Stimulated activated naive CD4-positive, alpha-beta T cell (primary cell): ENCODE measurements around the gene RAB3C.

Source experiments
- DNase-seq, 6 experiments: peaks; one replicate each; lab custom pipeline; 2025; lab: John Stamatoyannopoulos, UW

Gene RAB3C

GRCh38 chr5:58774937-58775336 is 192.1 kb downstream of the RAB3C start:
- DNase-seq, result no peak

GRCh38 chr5:58775701-58776262 is 192.9 kb downstream of the RAB3C start:
- no peak for DNase-seq

DNA sequence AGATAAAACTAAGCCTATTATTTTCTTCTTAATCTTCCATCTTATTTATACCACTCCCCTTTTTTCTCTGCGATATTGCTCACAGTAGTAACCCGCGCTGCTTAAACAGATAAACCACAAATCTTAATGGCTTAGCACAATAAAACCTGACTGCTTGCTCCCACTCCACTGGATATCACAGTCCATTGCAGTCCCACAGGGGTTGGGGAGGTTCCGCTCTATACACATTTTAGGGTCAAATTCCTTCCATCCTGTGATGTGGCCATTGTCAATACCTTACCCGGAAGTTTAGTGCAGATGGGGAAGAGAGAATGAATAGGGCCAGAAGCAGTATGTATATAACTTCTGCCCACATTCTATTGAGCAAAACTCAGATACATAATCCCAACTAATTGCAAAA is 193.7 kb downstream of the RAB3C start:
- no peak for DNase-seq

- DNase-seq, result no peak
These were observed 196.0 kb downstream of the RAB3C start for GRCh38 chr5:58778888-58779287.

GRCh38 chr5:58786035-58786434 is 203.2 kb downstream of the RAB3C start:
- no peak for DNase-seq

DNA sequence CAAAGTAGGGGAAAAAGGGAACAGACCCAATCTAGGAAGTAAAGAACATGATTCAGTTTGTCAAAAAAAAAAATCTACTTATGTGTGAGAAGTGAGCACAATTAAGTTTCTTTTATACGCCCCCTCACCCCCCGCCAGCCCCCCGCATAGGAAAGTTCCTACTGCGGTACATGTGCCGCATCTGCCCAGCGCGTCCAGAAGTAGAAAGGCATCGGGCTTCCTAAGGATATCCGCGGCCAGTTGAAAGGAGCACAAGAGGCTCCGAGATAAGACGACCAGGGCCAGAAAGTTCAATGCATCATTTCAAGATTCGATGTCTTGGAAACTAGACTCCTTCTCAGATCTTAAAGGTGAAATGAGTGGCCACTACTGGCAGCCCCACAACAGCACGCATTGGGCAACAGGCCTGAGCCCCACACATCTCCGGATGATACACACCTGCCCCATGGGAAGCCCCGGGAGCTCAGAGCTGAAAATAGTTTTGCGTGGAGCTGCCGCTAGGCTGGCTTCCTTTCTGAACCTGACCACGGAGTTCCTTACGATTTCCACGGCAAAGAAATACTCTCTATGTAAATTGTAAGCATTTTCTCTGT is 203.9 kb downstream of the RAB3C start:
- no peak for DNase-seq

- DNase-seq, result no peak
These were observed 205.1 kb downstream of the RAB3C start for GRCh38 chr5:58787987-58788386.

DNA sequence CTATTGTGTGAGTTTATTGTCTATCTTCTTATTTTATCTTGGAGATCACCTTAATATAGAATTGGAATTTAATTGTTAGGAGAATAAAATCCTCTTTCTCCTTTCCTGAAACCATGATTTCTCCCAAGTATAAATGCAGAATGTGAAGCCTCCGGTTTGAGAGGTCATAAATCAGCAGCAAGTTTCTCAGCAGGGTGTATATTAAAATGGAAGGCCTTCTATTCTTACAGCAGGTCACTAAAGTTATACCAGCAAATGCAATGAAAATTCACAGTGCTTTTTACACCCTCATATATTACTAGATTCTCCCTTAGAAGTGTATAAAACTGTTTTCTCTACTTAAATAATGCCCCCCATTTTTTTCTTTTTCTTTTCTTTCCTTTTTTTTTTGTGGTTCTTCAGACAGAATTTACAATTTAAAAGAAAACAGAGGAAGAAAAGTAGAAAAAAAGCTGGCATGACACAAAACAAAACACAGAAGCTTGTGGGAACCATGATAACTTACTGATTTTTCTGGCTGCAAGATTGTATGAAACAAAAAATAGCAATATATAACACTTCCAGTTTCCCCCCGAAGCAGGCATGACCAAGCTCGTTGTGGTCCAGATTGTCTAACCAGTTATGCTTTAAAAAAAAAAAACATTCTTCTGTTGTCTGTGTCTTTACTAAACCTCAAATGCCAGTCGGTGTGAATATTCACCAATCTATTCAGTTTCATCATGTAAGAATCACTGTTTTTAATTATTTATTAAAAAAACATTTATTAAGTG is 211.2 kb downstream of the RAB3C start:
- DNase-seq, result no peak

DNA sequence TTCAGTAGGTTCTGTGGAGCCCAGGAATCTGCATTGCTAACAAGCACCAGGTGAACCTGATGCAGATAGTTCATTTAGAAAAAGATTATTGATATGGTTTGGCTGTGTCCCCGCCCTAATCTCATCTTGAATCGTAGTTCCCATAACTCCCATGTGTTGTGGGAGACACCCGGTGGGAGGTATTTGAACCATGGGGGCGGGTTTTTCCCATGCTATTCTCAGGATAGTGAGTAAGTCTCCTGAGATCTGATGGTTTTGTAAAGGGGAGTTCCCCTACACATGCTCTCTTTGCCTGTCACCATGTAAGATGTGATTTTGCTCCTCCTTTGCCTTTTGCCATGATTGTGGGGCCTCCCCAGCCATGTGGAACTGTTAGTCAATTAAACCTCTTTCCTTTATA is 212.0 kb downstream of the RAB3C start:
- DNase-seq, result no peak

DNA sequence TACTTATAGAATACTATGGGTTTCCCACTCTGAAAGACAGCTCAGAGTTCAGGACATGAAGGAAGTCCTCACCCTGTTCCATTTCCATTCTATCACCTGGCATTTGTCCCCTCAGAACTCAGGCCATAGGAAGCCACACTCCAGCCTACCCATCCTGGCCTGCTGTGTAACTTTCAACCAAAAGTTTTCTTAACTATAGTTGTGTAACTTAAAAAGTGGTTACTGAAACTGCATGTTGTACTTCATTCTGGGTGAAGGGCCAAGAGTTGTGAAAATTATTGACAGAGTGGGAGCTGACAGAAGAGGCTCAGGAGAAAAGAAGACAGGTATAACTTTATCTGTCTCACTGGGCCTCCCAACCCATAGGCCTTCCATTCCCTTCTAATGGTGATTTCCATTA is 212.5 kb downstream of the RAB3C start:
- DNase-seq, result no peak

- no peak for DNase-seq
These were observed 214.1 kb downstream of the RAB3C start for GRCh38 chr5:58797021-58797420.

DNA sequence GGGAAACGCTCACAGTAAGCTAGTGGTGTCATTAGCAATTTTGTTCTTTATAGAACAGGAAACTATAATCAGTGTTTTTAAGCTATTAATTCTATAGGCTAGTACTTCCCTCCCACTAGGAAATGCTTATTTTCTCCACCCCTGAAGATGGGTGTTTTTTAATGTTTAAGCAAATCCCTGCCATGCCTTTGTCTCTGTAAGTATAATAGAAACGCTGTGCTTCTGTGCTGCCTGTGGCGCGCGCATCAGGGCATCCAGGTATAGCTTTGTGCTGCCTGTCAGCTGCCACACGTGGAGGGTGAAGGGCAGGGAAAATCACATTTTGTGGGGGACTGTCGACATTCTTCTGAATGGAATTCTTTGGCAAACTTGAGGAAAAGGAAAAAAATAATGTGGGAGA is 217.5 kb downstream of the RAB3C start:
- DNase-seq, result no peak

GRCh38 chr5:58800861-58801540 is 218.1 kb downstream of the RAB3C start:
- DNase-seq, result no peak

DNA sequence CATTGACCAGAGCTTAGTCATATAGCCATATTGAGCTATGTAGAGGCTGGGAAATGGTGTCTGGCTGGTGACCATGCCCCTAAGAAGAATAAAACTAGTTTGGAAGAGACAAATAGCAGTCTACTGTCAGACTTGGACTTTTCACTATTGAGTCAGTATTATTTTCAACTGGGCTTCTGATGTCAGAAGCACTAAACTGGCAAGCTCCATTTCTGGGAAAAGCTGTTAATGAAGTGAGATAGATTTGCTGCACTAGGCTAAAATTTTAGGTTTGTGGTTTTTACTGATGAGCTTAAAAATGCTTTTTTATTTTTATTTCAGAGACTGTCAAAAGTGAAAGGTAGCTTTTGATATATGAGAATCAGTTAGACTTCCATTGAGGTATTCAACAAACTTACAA is 220.2 kb downstream of the RAB3C start:
- DNase-seq, result no peak

GRCh38 chr5:58804291-58804690 is 221.4 kb downstream of the RAB3C start:
- DNase-seq, result no peak

GRCh38 chr5:58810086-58810485 is 227.2 kb downstream of the RAB3C start:
- no peak for DNase-seq

- DNase-seq, result no peak
These were observed 231.0 kb downstream of the RAB3C start for GRCh38 chr5:58813855-58814254.

GRCh38 chr5:58816181-58816731 is 233.4 kb downstream of the RAB3C start:
- no peak for DNase-seq

DNA sequence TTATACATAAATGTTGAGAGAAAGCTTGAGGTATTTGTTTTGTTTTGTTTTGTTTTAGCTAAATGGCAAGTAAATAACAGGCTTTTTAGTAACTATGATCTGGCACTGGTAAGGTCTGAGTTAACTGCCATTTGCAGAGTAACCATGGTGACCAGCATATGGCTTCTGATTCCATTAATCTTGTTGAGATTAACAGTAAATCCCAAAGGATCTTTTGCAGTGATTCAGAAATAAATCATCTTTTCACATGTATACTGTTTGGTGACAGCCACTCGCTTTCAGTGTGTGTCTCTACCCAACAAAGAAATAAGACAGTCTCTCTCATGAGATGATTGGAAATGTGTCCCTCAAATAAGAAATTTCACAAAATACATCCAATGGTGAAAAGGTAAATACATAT is 235.6 kb downstream of the RAB3C start:
- DNase-seq, result no peak

DNA sequence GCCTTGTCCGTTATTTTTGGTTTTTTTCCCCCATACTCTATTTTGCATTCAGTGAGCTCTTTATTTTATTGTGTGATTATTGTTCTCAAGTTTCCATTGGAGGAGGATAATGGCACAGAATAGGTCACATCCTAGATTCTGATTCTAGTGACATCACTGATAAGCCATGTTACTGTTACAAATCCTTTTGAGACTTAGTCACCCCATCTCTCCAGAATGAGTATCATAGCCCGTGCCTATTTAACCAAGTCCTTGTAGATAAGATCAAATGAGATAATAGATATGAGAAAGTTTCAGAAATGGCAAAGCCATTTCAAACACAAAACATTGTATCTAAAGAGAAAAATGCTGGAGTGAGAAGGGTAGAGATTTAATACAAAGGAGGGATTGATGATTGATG is 242.6 kb downstream of the RAB3C start:
- DNase-seq, result no peak

- no peak for DNase-seq
These were observed 243.0 kb downstream of the RAB3C start for GRCh38 chr5:58825899-58826298.

DNA sequence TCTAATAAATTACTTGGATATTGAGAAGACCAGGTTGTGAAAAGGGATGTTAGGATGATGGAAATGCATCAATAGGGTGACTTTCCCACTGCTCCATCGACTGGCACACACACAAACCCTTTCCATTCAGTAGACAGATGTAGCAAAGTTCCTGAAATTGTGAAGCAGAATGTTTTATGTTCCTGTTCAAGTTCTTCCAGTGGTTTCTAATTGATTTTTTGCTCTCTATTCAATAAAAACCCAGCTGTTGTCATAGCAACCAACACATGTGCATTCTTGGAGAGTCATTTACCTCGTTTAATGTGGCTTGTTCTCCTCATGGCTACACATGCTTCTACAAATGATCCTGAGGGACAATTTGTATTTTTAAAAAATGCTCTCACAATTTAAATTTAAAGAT is 244.6 kb downstream of the RAB3C start:
- DNase-seq, result no peak

GRCh38 chr5:58828258-58828657 is 245.4 kb downstream of the RAB3C start:
- no peak for DNase-seq
